Endodermal cell (in vitro differentiated cells): ENCODE data around the gene GATA2. TPM values are rescaled to one million over a fixed set of nuclear protein-coding genes. Genes with fewer than 3 reads are reported as not detected.
A peak's percentile ranks its signal among the peaks of the same experiment; 100 is the strongest.

Experiments used
- DNase-seq: peaks from one replicate; pipeline ENCODE4 v3.0.0-alpha.2; 2017
- H3K27ac ChIP-seq: 2 replicates; pipeline ENCODE4 v1.5.1; 2013; ENCODE audit warnings: mild to moderate bottlenecking, low read depth, low read length, moderate library complexity
- H3K27me3 ChIP-seq: 2 replicates; pipeline ENCODE4 v1.6.1; 2013; ENCODE audit warnings: mild to moderate bottlenecking, low read length, moderate library complexity; ENCODE audit not compliant: insufficient read depth, control insufficient read depth, poor library complexity, severe bottlenecking
- H3K36me3 ChIP-seq: 2 replicates; pipeline ENCODE4 v1.7.0; 2013; ENCODE audit warnings: mild to moderate bottlenecking, low read length, moderate library complexity; ENCODE audit not compliant: control insufficient read depth, insufficient read depth
- H3K4me1 ChIP-seq: one replicate; pipeline ENCODE4 v1.7.0; 2013; ENCODE audit warnings: low read length; ENCODE audit not compliant: control insufficient read depth, insufficient read depth
- H3K4me3 ChIP-seq: 2 replicates; pipeline ENCODE4 v1.5.1; 2013; ENCODE audit warnings: mild to moderate bottlenecking, low read length, moderate library complexity
- H3K9ac ChIP-seq: 2 replicates; pipeline ENCODE4 v1.6.1; 2013; ENCODE audit warnings: mild to moderate bottlenecking, low read length, moderate library complexity; ENCODE audit not compliant: poor library complexity, severe bottlenecking; ENCODE audit errors: extremely low read depth
- H3K9me3 ChIP-seq: 2 replicates; pipeline ENCODE4 v1.6.1; 2013; ENCODE audit warnings: mild to moderate bottlenecking, low read length, moderate library complexity; ENCODE audit not compliant: control insufficient read depth
- H3K27ac Mint-ChIP-seq: 2 replicates; pipeline ENCODE4 v1.8.0; 2020; ENCODE audit warnings: mixed read lengths
- H3K27me3 Mint-ChIP-seq: 2 replicates; pipeline ENCODE4 v1.8.0; 2021; ENCODE audit warnings: mild to moderate bottlenecking, mixed read lengths; ENCODE audit not compliant: insufficient read depth
- H3K36me3 Mint-ChIP-seq: 2 replicates; pipeline ENCODE4 v1.8.0; 2020; ENCODE audit warnings: low read depth, mixed read lengths
- H3K4me1 Mint-ChIP-seq: 2 replicates; pipeline ENCODE4 v1.8.0; 2020; ENCODE audit warnings: mixed read lengths
- H3K4me3 Mint-ChIP-seq: 2 replicates; pipeline ENCODE4 v1.8.0; 2020; ENCODE audit warnings: mild to moderate bottlenecking, moderate library complexity, mixed read lengths
- H3K9me3 Mint-ChIP-seq: 2 replicates; pipeline ENCODE4 v1.8.0; 2020; ENCODE audit warnings: mild to moderate bottlenecking, mixed read lengths
- CTCF ChIP-seq: fragments of 200-600 bp; sonication (generic); conservative IDR thresholded peaks from 2 replicates; pipeline ENCODE4 v1.5.0; 2021; ENCODE audit warnings: antibody characterized with exemption, mild to moderate bottlenecking
- WGBS, 2 experiments: methylation state at CpG; one replicate each; pipeline versions ENCODE4 v1.1.5 to v1.1.7; 2013; ENCODE audit warnings: missing lambda C conversion rate in 2 of 2, mixed read lengths in 1 of 2; ENCODE audit not compliant: insufficient coverage in 1 of 2, insufficient read length in 1 of 2; 5-methylcytosine and 5-hydroxymethylcytosine counted together
- total RNA-seq, 2 donors: library from RNA; stranded (reverse); fragmentation: NEBNext Ultra II Directional in 1 of 2; extraction: Animal tissue kit (Norgen Biotek cat#: 25700) in 1 of 2; gene quantifications; 2 replicates in 1 of 2; 3 replicates in 1 of 2; pipeline ENCODE4 v1.2.1, GENCODE V29; 2021

The GATA2 gene
- total RNA-seq, 2 donors from 2014 or later = 1.2 to 1.6 TPM

- Histone ChIP-seq H3K4me3 (no peak overlapping the region), H3K27me3 (peaks cover 84% of the 10 kb centered on the region), H3K9me3 (no peaks in the 10 kb centered on the region), H3K4me1 (no peaks in the 10 kb centered on the region), H3K36me3 (no peaks in the 10 kb centered on the region), H3K27ac (no peak overlapping the region), H3K9ac (no peak overlapping the region)
- Mint-ChIP-seq H3K27me3 (peaks cover 94% of the 10 kb centered on the region), H3K27ac (no peak overlapping the region), H3K4me1 (peaks cover 3% of the 10 kb centered on the region), H3K36me3 (no peaks in the 10 kb centered on the region), H3K9me3 (no peaks in the 10 kb centered on the region), H3K4me3 (no peak overlapping the region)
- TF ChIP-seq CTCF = no peak
- WGBS, 2 experiments = 68 to 77% methylated on average over 3 of the region's 3 CpGs
- DNase-seq = no peak
Measured at GRCh38 chr3:128439226-128439625, 53.8 kb downstream of the GATA2 start.

GRCh38 chr3:128438488-128439072 lies 54.4 kb downstream of the GATA2 start:
- no peaks in the 10 kb centered on the region for H3K36me3 Mint-ChIP-seq
- Histone ChIP-seq H3K27ac (no peak overlapping the region), H3K9me3 (no peaks in the 10 kb centered on the region), H3K9ac (no peak overlapping the region), H3K36me3 (no peaks in the 10 kb centered on the region), H3K4me3 (no peak overlapping the region), H3K4me1 (no peaks in the 10 kb centered on the region), H3K27me3 (peaks cover 84% of the 10 kb centered on the region)
- peak; percentile 85 for TF ChIP-seq CTCF
- H3K4me3 Mint-ChIP-seq = no peak overlapping the region
- H3K9me3 Mint-ChIP-seq = no peaks in the 10 kb centered on the region
- DNase-seq = peak; percentile 79
- 63 to 70% methylated on average over 2 to 6 of the region's 6 CpGs for WGBS, 2 experiments
- H3K27ac Mint-ChIP-seq = no peak overlapping the region
- peaks cover 3% of the 10 kb centered on the region for H3K4me1 Mint-ChIP-seq
- H3K27me3 Mint-ChIP-seq = peaks cover 94% of the 10 kb centered on the region

- H3K4me3 Mint-ChIP-seq = no peak overlapping the region
- WGBS, 2 experiments = 87 to 89% methylated on average over 2 to 3 of the region's 3 CpGs
- peak; percentile 38 for TF ChIP-seq CTCF
- no peak for DNase-seq
- no peak overlapping the region for H3K4me3 ChIP-seq
- H3K27me3 ChIP-seq = peaks cover 82% of the 10 kb centered on the region
- no peak overlapping the region for H3K9ac ChIP-seq
- H3K27ac Mint-ChIP-seq = no peak overlapping the region
- H3K4me1 ChIP-seq = no peaks in the 10 kb centered on the region
- H3K4me1 Mint-ChIP-seq = peaks cover 13% of the 10 kb centered on the region
- H3K36me3 ChIP-seq = no peaks in the 10 kb centered on the region
- no peaks in the 10 kb centered on the region for H3K9me3 ChIP-seq
- H3K27me3 Mint-ChIP-seq = peaks cover 88% of the 10 kb centered on the region
- no peak overlapping the region for H3K27ac ChIP-seq
- no peaks in the 10 kb centered on the region for H3K9me3 Mint-ChIP-seq
- no peaks in the 10 kb centered on the region for H3K36me3 Mint-ChIP-seq
Measured at GRCh38 chr3:128436214-128436613, 56.8 kb downstream of the GATA2 start.
